GM19043 (cell line): Measurements from ENCODE around the gene DSC3.
"Not testable (repeated sequence)": the region's sequence is repeated elsewhere in the genome, so short reads cannot be mapped to it uniquely, and the experiment has no call there.

ENCODE experiments used
- ATAC-seq: cut with Tn5 transposase; IDR thresholded peaks from one replicate; pipeline ENCODE4 v1.9.1; 2021; ENCODE audit warnings: low read depth; ENCODE audit not compliant: unreplicated experiment

Gene DSC3

DNA sequence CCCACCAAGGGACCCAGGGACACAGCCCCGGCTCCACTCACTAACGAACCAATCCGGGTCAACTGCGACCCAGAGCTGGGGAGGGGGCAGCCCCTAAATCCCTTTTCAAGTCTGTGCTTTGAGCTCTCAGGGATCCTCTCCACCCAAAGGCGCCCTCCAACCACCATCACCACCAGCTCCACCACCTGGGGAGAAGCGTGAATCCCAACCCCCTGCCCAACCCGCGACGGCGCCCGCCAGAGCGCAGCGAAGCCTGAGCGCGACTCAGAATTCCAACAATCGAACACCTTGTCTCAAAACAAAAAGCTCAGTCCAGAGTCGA, 497 bp downstream of the DSC3 start:
- ATAC-seq: no peak

DNA sequence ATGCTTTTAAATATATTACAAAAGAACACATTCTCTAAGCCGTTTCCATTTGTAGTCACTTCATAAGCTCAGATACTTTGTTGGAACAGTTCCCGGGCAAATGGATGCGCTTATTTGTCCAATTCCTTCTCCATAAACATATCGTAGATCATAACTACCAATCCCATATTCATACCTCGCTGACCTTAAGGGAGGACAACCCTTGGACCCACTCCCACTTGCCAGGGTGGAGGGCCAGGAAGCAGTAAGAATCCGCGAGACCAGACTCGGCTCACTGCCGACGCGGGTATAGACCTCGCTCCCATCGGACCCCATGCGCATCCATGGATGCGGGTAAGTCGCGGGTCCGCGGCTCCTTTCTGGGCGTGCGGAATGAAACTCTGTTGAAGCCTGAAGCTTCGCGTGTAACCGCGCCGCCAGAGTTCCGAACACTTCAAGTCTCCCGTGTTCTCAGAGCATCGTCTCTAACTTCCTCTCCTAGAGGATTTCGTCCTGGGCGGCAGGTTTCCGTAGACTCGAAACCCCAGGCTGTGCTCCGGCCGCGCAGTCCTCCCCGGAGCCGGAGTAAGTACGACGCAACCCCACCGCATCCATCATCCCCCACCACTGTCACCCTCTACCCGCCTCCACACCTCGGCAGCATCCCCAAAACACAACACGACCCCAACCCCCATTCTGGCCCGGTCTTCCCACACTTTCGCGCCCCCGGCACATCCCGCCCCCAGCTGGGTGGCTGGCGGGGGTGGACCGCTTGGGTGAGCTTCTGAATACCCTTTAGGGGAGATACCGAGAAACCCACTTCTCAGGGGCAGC, 1.1 kb downstream of the DSC3 start:
- no peak for ATAC-seq

DNA sequence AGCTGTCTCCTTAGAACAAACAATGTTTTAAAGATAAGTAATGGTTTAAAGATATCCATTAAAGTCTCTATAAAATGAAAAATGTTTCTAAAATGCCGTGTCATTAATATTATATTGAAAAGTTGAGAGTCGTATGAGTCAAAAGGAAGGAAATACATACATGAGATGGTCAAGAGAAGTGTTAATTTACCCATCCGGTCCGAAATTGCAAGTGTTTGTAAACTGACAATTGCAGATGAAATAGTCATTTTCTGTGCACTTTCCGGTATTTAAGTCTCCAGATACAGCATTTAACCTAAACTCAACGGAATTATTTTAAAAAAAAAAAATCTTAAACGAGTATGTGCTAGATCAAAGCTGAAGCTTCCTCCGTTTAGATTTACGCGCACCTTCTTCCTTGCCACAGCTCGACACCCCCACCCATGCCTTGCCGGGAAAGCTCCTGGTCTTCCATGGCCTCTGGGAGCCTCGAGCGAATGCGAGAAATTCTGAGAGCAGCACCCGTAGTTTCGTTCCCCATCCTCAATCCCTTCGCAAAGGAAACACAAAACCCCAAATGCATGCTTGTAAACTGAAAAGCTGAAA, 1.8 kb downstream of the DSC3 start:
- ATAC-seq: no peak

DNA sequence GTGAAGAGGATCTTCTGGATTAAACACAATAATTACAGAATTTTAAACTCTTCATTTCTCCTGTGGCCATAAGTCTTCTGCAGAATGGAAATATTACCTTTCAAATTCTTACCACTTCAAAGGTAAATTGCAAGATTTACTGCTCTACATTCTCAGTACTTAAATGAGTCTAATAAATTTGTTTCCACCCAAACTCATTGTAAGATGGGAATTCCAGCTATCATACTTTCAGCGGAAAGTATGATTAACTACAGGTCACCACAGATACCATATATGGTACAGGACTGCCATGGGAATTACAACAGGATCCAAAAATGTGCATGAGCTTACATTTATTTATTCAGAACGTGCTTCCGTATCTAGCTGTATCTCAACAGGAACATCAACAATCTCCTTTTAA, 3.1 kb downstream of the DSC3 start:
- no peak for ATAC-seq

DNA sequence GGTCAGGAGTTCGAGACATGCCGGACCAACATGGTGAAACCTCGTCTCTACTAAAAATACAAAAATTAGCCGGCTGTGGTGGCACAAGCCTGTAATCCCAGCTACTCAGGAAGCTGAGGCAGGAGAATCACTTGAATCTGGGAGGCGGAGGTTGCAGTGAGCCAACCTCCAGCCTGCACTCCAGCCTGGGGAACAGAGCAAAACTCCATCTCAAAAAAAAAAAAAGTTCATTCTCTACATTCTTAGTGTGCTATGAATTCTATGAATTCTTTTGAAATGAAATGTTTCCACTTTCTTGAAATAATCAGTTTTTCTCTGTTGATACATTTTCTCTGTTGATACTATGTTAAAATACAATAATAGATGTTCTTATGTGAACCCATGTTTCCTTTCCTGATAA, 4.9 kb downstream of the DSC3 start:
- ATAC-seq: not testable (repeated sequence)

DNA sequence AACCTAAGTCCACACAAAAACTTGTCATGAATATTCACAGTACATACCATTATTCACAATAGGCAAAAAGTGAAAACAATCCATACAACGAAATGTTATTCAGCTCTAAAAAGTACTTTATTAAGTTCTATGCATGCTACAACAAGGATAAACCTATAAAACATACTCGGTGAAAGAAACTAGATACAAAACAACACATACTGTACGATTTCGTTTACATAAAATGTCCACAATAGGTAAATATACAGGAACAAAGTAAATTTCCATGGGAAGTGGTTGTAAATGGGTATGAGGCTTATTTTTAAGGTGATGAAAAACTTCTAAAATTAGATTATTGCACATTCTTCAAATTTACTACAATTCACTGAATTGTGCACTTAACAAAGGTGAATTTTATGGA, 8.0 kb downstream of the DSC3 start:
- ATAC-seq: no peak

DNA sequence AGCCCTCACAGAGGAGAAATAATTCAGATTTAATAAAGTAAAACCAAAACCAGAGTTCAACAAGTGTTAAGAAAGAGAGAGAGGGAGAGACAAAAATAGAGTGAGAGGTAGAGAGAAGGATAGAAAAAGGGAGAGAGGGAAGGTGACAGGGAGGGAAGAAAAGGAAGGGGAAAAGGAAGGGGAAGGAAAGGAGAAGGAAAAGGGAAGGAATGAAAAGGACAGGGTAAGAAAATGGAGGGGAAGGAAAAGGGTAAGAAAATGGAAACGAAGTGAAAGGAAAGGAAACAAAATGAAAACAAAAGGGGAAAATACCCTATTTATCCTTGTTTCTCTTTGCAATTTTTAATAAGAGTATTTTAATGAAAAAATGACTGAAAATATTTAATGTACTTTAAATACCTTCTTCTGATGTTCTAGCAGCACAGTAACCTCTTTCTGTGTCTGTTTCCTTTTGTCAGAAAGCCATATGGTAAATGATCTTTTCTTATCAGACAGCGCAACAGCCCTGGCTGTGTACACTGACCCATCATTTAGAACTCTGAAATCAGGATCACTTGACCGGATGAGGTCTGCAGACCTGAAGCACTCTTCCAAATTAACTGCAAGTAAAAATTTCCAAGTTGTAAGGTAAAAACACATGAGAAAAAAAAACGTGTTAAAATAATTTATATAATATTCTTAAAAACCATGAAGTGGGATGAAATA, 11.8 kb downstream of the DSC3 start:
- no peak for ATAC-seq

DNA sequence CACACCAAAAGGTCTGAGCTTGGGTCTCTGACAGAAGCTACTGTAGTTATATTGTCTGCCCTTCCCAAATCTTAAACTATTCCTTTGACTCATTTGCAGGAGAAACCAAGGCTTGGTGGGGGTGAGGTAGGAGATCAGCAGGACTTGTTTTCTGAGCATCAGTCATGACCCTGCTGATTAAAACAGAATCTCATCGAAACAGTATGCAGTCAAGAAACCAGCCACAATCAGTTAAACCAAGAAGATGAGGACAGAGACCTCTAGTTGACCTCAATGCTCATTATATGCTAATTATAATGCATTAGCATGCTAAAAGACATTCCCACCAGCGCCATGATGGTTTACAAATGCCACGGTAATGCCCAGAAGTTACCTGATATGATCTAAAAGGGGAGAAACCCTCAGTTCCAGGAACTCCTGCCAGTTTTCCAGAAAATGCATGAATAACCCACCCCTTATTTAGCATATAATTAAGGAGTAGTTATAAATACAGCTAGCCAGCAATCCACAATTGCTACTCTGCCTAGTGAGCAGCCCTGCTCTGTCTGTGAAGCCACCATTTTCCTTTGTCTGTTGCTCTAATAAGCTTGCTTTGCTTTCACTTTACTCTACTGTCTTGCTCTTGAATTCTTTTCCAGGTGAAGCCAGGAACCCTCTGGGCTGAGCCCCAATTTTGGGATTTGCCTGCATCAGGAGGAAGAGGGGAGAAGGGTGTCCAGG, 26.7 kb downstream of the DSC3 start:
- no peak for ATAC-seq

DNA sequence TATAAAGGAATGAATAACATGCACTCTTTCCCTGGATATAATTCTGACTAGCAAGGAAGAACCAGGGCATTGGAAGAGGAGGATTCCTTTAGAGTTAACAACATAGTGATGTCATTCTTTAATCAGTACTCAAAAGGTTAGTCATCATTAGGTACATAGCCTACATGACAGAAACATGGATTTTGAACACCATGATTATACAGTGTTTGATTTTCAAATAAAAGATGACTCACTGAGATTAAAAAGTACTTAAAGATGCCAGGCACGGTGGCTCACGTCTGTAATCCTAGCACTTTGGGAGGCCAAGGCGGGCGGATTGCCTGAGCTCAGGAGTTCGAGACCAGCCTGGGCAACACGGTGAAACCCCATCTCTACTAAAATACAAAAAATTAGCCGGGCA, 31.1 kb downstream of the DSC3 start:
- not testable (repeated sequence) for ATAC-seq

DNA sequence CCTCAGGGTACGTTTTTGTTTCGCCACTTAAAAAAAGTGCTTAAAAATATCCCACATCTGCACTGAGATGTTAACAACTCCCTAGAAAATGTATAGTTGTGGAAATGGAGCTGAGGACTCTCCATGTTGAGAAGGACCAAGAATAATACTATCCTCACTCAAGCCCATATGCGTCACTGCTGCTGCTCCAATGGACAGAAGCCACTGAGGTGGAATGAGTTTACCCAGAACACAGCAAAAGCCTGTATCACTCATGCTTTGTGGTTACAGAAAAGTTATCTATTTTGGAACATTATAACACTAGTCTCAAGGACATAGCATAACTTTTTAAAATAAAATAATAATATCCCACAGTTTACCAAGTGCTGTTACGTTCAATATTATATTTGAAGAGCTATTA, 31.9 kb downstream of the DSC3 start:
- no peak for ATAC-seq

DNA sequence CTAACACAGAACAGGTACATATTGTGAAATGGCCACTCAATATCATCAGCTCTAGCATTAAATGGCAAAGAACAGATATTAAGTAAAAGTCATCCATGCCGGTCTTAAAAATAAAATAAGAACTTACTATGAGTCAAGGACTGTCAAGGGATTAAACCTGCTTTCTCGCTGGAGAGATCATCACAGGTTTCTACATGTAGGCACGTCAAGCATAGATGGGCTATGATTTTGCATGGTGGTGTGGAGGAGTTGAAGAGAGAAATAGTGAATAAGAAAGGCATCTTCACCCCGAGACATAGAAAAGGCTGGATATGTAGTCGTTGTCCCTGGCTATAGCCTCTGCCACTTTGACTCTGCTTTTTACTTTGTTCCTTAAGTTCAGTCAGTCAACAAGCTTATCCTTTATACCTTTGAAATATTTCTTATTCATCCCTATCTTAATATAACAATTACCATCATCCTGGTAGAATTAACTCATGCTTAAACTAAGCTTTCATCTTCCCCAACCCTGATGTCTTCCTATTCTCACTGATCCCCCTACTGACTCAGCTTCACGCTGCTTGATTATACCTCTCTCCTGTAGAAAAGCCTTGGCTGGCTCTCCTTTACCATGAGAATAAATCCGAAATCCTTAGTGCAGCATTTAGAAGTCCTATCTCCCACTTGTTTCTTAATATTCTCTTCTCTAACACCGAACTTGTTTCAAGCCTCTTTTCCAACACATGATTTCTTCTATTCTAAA, 42.5 kb downstream of the DSC3 start:
- no peak for ATAC-seq

DNA sequence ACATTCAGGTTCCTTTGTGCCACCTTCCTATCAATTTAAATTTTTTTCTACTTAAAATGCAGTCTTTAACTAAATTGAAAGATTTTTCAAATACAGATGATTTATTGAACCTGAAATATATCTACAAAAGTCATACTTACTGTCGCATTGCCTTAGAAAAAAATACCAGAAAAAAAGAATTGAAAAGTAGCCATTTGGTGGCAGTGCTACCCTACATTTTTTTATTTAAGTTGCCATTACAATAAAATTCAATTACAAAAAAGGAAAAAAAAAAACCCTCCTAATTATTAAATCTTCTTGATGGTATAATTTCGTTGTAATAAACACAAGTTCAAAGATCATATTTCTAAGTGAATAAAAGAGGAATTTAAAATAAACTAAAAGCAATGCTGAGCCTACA, 43.4 kb downstream of the DSC3 start:
- no peak for ATAC-seq

DNA sequence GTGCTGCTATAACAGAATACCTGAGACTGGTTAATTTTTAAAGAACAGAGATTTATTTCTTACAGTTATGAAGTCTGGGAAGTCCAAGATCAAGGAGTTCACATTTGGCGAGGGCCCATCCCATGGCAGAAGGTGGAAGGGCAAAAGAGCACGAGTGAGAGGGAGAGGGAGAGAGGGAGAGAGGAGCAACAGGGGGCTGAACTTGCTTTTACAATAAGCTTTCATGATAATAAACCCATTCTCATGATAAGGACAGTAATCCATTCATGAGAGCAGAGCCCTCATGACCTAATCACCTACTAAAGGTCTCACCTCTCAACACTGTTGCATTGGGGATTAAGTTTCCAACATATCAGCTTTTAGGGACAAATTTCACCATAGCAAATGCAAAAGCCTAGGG, 45.3 kb downstream of the DSC3 start:
- ATAC-seq: no peak

DNA sequence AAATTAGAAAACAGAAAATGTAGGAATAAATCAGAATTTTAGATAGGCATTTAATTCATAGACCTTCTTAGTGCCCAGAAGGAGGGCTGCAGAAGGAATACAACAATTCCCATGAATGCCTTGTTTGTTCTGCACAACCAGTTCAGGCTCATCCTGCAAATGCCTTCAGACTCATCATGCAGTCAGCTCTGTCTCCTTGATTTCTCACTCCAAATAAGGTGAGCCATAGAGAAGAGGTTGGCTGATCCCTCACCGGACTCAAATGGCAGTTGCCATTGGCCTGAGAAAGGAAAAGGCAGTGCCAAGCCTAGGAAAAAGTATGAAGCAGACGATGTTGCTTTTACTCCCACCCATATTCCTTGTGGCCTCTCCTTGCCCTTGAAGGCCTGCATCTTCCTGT, 50.3 kb downstream of the DSC3 start:
- ATAC-seq: no peak

DNA sequence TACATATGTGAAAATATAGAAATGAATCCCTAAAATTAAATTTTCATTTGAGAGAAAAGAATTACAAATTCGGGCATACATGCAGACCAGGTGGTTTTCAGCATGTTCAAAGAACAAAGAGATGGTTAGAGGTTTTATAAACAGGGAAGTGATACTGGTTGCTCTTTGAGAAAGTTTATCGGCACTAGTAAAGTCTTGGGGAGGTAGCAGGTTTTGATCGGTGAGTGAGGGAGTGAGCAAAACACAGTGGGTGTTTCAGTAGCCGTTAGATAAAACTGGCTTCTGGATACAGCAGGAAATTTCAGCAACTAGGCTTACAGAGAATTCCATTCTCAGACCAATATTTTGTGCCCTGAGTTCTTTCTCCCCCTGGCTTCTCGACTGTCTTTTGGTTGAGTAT, 51.1 kb downstream of the DSC3 start:
- ATAC-seq: no peak

DNA sequence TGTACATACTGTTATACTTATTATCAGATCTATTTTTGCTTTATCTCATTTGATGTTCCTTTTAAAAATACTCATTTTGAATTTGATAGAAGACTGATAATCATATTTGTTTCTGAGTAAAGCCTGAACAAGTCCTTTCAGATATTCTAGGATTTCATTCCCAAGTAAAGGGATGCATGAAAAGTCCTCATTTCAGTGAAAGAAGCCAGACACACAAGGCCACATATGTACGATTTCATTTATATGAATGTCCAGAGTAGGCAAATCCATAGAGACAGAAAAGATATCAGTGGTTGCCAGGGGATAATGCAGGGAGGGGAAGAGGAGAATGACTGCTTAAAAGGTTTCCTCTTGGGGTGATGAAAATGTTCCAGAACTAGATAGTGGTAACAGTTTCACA, 53.4 kb downstream of the DSC3 start:
- ATAC-seq: no peak

DNA sequence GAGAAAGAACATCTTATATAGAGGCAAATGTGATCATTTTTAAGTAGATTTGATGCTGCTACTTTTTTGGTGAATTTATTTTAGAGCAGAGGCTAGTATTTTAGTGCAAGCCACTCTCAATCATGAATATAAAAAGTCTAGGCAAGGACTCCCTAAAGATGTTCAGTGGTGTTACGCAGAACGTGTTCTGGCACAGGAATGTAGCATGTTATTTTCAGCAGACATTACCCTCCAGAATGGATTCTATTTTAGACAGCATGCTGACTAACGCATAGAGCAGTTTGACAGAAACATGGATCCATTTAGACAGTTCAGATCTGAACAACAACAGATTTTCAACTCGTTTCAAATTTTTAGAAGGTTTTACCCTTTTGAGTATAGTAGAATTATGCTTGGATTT, 54.1 kb downstream of the DSC3 start:
- no peak for ATAC-seq

DNA sequence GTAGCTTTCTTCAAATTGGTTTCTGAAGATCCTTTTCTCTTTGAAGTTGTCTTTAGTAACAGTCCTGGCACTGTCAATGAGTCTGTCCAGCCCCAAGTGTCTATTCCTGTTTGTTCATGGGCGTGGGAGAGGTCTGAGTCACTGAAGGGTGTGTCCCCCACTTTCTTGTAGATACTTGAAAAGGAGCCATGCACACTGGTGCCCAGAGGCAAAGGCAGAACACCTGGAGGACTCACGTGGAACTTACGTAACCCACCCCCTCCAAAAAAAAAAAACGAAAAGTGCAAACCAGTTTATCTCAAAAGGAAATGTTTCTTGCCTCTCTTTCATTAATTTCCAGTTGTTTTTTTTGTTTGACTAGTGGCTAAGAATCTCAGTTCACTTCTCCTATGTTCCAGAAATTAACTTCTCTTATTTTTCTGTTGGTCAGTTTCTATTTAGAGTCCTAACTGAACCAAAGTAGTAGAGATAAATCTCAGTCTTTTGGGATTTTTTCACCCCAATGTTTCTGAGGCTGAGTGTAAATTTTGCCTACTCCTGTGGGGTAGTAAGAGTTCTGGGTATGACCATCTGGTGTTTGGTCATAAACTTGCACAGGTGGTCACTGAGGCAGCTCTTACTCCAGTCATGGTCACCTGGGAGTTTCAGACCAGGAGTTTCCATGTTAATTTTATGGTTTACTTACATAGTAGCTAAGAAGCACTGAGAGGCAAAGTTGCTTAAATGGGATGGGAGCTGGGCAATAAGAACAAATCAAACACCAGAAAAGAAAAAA, 54.9 kb downstream of the DSC3 start:
- ATAC-seq: no peak

DNA sequence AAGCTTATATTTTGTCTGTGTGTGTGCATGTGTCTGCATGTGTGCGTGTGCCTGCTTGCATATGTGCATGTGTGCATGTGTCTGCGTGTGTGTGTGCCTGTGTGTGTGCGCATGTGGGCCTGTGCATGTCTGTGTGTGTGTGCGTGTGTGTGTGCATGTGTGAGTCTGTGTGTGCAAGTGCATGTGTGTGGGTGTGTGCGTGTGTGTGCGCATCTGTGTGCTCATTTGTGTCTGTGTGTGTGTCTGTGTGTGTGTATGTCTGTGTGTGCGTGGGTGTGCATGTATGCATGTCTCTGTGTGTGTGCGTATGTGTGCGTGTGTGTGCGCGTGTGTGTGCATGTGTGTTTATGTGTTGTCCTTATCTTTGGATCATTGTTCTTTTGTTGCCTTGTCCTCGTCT, 56.8 kb downstream of the DSC3 start:
- ATAC-seq: no peak
